Measurements from ENCODE around the gene RIMOC1. TPM values are rescaled to one million over a fixed set of nuclear protein-coding genes. Genes with fewer than 3 reads are reported as not detected.

RIMOC1 gene
- polyA plus RNA-seq, 4 donors, result 28.1 to 39.6 (median 38.8) TPM

Other genes starting within 250 kb of the RIMOC1 start
- 10 to 100 TPM; 49.3 to 64.1 (median 58.2) TPM for gene OXCT1, start 33.9 kb upstream of the RIMOC1 start, polyA plus RNA-seq (ENCODE audit: insufficient read length in 4 of 4)
- gene FBXO4, start 20.9 kb downstream of the RIMOC1 start, polyA plus RNA-seq (ENCODE audit: insufficient read length in 4 of 4), result 10 to 100 TPM; 13.4 to 14.9 (median 14.5) TPM

Measured in right renal pelvis (tissue), 4 donors.